GM08714 (cell line): ENCODE data around the gene GPER1.

Experiments used
- H3K4me3 ChIP-seq: fragments of 200-500 bp; sonication (Bioruptor generic); 2 replicates; pipeline ENCODE4 v1.5.1; 2014; ENCODE audit warnings: mild to moderate bottlenecking, low read length, inconsistent platforms
- ZNF274 ChIP-seq: IDR thresholded peaks from 2 replicates; pipeline ENCODE4 v1.6.1; 2012; ENCODE audit warnings: mild to moderate bottlenecking, low read depth, low read length

The GPER1 gene

GRCh38 chr7:1050254-1050906 is 37.5 kb upstream of the GPER1 start:
- H3K4me3 ChIP-seq, result no peak overlapping the region
- no peak for TF ChIP-seq ZNF274

- no peak for TF ChIP-seq ZNF274
- no peak overlapping the region for H3K4me3 ChIP-seq
Observed at GRCh38 chr7:1050956-1051690, 36.8 kb upstream of the GPER1 start.

DNA sequence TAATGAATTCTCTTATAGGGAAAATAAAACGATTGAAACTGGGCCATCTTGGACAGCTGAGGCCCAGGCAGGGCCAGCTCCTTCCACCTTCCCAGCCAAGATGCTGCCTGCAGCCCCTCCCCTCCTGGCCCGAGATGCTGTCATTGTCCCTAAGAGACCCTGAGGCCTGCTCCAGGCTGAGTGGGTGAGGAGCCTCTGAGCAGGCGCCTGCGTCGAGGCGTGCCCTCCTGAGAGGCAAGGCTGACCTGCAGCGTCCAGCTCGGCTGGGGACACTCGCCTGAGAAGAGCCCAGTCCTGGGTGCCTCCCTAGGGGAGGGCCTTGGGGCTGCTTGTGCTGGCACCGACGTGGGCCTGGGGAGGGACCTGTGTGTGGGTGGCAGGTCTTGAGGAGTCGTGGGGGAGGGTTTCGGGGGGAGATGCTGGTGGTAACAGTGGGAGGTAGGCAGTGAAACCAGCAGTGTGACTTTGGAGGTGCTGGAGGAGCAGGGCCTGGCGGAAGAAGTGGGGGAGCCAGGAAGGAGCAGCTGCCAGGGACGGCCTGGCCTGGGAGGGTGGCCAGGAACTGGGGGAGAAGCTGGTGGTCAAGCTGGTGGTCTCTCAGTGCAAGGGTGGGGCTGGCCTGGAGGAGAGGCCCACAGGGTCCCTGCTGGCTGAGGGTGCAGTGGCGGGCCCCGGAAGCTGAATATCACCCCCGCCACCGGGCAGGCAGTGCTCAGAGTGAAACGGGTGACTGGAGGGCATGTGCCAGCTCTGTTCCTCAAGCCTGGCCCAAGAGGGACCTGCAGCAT is 35.7 kb upstream of the GPER1 start:
- TF ChIP-seq ZNF274, result no peak

GRCh38 chr7:1053002-1053411 is 34.9 kb upstream of the GPER1 start:
- TF ChIP-seq ZNF274, result no peak
- no peak overlapping the region for H3K4me3 ChIP-seq

More for the DNA sequence above, 35.7 kb upstream of the GPER1 start:
- H3K4me3 ChIP-seq, result no peak overlapping the region

GRCh38 chr7:1053816-1054370 is 34.0 kb upstream of the GPER1 start:
- no peak for TF ChIP-seq ZNF274
- H3K4me3 ChIP-seq, result no peak overlapping the region

DNA sequence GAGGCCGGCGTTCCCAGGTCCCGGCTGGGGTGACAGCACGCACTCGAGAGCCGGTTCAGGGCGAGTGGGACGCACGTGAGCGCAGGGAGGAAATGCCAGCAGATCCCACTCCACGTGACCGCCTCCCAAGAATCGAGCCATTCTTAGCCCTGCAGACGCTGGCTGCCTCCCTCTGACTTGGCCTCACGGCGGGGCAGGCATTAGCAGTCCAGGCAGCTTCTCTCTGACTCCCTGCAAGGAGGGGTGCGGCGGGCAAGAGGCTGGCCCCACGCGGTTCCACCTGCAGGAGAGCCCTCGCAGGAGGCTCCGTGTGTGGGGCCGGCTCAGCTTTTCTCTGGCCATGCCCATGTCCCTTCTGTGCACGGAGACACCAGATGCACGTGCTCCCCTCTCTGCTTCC is 33.5 kb upstream of the GPER1 start:
- no peak for TF ChIP-seq ZNF274

DNA sequence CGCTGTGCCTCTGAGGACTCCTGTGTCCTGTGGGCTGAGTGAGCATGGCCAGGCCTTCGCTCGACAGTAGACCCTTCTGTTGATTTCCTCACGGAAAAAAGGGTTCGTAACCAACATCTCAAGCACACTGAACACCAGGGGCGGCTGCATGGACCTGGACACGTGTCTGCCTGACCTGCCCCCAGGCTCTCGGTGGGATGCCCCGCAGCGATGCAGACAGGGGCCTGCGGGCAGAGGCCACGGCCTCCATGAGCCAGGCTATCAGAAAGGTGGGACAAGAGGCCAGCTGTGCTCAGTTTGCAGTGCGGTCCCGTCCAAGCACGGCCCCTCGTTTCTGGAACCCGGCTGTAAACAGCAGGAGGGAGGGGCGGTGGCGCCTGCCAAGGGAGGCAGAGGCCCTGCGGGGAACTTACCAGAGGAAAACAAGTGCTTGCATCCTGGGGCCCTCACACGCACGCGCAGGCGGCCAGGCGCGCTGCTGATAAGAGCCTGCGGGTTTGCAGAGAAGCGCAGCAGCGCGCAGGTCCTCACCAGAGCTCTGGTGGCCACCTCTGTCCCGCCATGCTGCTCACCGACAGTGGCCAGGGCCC is 33.0 kb upstream of the GPER1 start:
- H3K4me3 ChIP-seq, result no peak overlapping the region; the same call in 1 of the 2 replicates
- no peak for TF ChIP-seq ZNF274

More for the DNA sequence above, 33.5 kb upstream of the GPER1 start:
- H3K4me3 ChIP-seq, result no peak overlapping the region

GRCh38 chr7:1055491-1055955 is 32.4 kb upstream of the GPER1 start:
- H3K4me3 ChIP-seq, result peak overlapping the region; percentile 25; the same call in 1 of the 2 replicates
- no peak for TF ChIP-seq ZNF274

DNA sequence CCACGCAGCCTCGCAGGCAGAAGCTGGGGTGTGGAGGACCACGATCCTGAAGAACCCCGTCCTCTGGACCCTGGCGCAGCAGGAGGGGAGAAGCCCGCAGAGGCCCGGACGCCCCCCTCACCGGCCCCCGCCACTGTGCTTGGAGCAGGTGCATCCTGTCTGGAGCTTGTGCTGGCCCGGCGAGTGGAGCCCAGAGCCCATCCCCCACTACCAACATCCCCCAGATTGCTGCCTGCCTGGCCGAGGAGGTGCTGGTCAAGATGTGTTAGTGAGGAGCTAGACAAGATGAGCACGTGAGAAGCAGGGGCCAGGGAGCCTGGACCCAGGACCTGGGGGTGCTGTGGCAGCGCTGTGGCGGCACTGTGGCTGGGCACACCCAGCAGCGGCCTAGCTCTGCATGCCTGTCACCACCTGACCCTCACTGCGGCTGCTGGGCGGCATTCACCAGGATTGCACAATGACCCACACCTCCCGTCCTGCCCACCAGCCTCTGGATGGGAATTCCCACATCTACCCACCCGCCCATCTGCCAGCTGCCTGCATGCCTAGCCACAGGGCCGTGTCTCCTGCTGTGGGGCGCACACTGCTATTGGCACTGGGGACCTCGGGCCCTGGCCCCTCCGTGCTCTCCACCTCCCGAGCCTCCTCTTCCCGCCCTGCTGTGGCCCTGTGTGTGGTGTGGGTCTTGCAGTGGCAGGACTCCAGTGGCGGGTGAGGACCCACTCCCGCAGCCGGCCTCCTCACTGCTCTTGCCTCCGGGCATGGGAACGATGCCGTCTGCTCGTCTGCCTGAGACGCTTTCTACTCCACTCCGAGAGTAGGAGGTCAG is 31.7 kb upstream of the GPER1 start:
- H3K4me3 ChIP-seq, result peak overlapping the region; percentile 25; the same call in 1 of the 2 replicates
- TF ChIP-seq ZNF274, result no peak

GRCh38 chr7:1056785-1057410 is 31.0 kb upstream of the GPER1 start:
- no peak overlapping the region for H3K4me3 ChIP-seq
- TF ChIP-seq ZNF274, result no peak

GRCh38 chr7:1057416-1058291 is 30.3 kb upstream of the GPER1 start:
- TF ChIP-seq ZNF274, result no peak
- H3K4me3 ChIP-seq, result no peak overlapping the region

DNA sequence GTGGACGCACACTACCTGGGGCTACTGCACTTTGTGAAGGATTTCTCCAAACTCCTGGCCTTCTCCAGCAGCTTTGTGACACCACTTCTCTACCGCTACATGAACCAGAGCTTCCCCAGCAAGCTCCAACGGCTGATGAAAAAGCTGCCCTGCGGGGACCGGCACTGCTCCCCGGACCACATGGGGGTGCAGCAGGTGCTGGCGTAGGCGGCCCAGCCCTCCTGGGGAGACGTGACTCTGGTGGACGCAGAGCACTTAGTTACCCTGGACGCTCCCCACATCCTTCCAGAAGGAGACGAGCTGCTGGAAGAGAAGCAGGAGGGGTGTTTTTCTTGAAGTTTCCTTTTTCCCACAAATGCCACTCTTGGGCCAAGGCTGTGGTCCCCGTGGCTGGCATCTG is 29.6 kb upstream of the GPER1 start:
- no peak overlapping the region for H3K4me3 ChIP-seq
- no peak for TF ChIP-seq ZNF274
